GM18873 (cell line): ENCODE results near the gene THADA.

ENCODE experiments used
- ATAC-seq: cut with Tn5 transposase; IDR thresholded peaks from one replicate; pipeline ENCODE4 v1.9.1; 2021; ENCODE audit warnings: mild to moderate bottlenecking, moderate library complexity, moderate number of reproducible peaks; ENCODE audit not compliant: unreplicated experiment, low FRiP score

Gene THADA

GRCh38 chr2:43221124-43221762, 374.6 kb downstream of the THADA start:
- ATAC-seq = no peak

GRCh38 chr2:43220760-43221123, 375.1 kb downstream of the THADA start:
- no peak for ATAC-seq

DNA sequence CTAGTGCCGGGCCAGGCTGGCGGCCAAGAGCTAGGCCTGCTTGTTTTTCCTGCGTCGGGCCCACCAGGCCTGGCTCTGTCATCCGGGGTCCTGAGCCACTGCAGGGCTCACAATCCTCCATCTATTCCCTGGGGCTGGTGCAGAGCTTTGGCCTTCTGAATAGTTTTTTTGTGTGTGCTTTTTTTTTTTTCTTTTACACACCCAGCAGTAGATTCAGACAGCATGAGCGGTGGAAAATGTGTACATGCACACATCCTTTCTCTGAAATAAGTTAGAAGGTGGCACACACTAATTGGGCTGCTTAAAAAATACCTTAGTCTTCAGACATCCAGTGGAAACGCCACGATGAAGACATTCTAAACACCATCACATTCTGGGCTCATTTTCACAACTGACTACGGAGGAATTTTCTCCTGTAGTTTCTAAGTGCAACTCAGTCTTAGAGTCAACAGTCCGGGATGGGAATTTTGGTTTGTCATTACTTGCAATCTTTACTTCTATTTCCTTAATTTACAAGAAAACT, 375.5 kb downstream of the THADA start:
- ATAC-seq = peak; percentile 1

DNA sequence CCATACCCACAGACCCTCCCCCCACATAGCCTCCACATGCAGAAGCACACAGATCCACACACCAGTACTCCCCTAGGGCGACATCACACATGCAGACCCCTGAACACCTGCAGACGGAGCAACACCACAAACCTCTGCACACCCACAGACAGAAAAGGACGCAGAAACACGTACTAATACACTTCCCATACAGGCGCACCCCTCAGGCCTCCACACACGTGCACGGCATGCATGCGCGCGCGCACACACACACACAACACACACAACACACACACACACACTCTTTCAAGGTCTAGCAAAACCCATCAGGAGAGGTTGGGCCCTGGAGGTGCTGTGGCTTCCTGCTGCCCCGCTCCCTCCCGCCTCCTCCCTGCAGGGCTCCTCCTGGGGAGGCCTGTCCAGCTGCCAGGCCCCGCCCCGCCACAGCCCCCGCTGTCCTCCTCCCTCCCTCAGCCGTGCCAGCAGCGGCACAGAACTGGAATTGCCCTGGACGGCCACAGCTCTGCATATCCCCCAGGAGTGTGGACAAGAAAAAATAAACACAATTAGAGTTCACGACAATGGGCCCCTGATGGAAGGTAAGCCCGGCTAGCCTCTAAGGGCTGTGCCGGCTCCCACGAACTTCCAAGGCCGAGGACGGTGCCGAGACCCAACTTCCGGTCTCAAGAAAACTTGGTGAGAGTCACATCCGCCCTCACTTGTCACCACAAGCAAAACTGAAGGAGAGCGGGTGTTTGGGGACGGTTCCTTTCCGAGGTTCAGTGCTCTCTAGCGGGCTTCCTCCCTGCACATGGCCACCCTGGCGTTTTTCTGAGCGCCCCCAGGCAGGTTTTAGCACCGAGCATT, 376.2 kb downstream of the THADA start:
- ATAC-seq = peak; percentile 51

DNA sequence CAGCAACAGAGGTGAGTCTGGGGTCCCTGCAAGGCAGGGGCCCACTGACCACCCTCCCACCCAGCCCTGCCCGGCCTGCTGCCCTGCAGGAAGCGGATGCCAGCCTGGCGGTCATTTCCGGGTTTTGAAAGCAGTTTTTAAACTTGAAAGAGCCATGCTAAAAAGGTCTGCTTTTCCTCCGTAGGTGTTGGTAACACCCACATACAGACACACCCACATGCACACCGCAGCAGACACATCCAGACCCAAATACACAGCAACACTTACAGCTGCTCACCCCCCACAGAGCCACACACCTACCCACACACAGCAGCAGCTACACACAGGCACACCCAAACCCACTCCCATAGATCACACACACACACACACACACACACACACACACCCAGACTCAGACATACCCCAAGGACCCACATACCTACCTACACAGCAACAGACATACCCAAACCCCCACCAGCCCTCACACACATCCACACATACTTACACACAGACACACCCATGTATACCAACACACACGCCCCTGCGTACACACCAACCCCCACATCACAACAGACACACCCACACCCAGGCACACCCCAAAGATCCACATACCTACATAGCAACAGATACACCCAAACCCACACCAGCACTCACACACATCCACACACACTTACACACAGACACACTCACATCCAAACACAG, 377.0 kb downstream of the THADA start:
- ATAC-seq = no peak

GRCh38 chr2:43218155-43218701, 377.6 kb downstream of the THADA start:
- no peak for ATAC-seq

GRCh38 chr2:43217228-43218154, 378.3 kb downstream of the THADA start:
- no peak for ATAC-seq

DNA sequence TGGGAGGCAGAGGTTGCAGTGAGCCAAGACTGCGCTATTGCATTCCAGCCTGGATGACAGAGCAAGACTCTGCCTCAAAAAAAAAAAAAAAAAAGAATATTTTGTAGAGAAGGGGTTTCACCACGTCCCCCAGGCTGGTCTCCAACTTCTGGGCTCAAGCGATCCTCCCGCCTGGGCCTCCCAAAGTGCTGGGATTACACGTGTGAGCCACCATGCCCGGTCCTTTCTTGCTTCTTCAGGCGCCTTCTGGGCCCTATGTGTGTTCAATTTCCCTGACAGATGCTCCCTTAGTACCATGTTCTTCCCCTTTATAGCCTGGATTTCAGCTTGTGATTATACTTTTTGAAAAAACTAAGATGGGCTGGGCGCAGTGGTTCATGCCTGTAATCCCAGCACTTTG, 379.2 kb downstream of the THADA start:
- ATAC-seq = no peak

DNA sequence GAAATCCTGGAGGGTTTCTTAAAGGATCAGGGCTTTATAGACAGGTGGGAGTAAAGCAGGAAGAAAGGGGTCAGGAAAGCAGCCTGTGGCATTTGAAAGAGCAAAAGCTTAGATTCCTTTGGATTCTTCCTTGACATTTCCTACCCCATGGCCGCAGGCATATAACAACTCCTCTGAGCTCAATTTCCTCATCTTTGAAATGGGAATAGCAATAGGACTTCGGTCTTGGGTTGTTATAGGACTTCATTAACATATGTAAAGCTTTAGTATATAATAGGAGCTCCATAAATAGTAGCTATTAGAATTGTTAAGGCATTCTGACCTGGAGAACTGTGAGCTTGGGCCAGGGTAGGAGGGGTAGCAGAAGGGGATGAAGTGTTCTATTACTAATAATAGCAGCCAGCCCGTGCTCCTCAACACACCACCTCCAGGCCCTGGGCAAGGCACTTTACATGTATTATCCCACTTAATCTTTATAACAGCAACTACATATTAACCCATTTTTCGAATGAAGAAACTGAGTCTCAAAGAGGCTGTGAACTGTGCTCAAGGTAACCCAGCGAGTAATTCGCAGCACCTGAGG, 380.1 kb downstream of the THADA start:
- ATAC-seq = no peak

- ATAC-seq = no peak
Measured at GRCh38 chr2:43214253-43214652, 381.6 kb downstream of the THADA start.

- no peak for ATAC-seq
Measured at GRCh38 chr2:43212931-43213330, 382.9 kb downstream of the THADA start.

GRCh38 chr2:43212216-43212835, 383.5 kb downstream of the THADA start:
- no peak for ATAC-seq

GRCh38 chr2:43210467-43211303, 385.2 kb downstream of the THADA start:
- ATAC-seq = no peak

DNA sequence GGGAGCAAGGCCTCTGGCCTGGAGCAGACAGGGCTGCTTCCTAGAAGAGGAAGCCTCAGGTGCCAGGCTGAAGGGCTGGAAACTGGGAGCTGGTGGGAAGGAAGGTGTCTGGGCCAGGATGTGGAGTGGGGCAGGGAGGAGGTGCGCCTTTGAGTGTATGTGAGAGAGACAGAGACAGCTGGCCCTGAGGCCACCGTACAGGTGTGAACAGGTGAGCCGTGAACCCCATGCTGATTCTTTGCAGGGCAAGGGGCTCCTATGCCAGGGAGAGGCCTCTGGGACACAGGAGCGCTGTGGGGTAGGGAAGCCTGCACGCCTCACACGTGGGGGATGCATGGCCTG, 385.7 kb downstream of the THADA start:
- ATAC-seq = no peak

DNA sequence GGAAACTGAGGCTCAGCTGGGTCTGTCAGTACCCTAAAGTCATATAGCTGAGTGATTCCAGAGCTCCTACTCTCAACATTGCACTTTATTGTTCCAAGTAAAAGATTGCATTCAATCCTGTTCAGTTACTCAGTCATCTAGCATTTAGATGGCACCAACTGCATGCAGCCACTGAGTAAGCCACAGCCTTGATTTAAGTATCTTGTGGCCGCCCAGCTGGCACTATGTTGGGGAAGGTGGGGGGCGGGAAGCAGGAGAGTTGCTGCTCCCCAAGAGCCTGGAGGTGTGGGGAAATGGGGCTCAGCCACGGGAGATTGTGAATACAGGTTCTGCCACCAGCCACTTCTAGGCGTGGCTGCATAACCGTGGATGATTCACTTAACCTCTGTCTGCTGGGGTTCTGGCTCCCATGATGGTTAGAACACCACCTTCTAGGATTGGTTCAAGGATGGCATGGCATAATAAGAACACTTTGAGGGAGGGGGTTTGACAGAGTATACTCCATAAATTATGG, 386.6 kb downstream of the THADA start:
- no peak for ATAC-seq

GRCh38 chr2:43207553-43208300, 388.1 kb downstream of the THADA start:
- no peak for ATAC-seq

DNA sequence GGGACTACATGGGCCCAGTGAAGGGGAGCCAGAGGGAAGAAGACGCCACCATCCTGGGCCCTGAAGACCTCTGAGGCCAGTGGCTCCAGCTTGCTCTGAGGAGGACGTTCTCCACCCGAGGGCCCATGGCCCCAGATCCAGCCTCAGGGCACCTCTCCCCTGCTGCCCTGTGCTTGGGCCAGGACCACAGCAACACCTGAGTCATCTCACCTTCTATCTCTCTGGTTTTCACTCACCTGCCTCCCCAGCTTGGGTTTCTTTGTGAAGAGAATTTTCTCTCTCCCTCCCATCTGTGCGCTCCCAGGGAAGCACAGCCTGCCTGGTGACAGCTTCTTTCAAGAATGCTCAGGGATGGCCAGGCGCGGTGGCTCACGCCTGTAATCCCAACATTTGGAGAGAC, 389.2 kb downstream of the THADA start:
- ATAC-seq = no peak
